ENCODE data around the gene P2RX2.

DNA sequence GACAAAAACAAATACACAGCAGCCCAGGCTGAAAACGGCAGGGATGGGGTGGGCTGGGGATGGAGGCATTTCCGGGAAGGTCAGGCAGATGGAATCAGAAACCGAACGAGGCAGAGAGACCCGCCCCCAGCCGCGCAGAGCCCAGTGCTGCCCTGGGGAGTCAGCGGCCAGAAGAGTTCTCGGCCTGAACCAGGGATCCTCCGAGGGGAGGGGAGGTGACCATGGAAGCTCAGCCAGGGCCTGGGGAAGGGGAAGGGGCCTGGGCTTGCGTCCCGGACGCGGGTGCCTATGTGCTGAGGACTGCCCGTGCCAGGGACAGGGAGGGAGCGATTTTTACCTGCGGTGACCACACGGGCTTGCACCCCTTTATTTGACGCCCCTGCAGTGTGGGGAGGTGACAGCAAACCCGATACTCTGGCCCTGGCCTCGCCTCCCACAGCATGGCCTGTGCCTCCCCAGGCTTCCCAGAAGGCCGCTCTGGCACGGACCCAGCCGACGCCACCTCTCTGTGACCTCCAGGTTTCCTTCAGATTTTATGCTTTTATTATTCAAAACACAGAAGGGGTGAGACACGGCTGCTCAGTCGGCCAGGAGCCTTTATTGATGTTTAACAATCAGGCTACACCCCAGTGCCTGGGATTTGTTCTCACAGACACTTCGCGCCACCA, 15.9 kb upstream of the P2RX2 start:
- TF ChIP-seq POLR2A (IDR thresholded peaks at IDR 0.05; ENCODE audit: borderline replicate concordance, extremely low read depth, insufficient read depth, insufficient read length): no peak
- TF ChIP-seq RAD21 (IDR thresholded peaks at IDR 0.05; ENCODE audit: low read depth): no peak

All from HCT116 (cell line).